Glomerular visceral epithelial cell (primary cell): Measurements from ENCODE around the gene CFAP69.
"Not testable (repeated sequence)": the region's sequence is repeated elsewhere in the genome, so short reads cannot be mapped to it uniquely, and the experiment has no call there.

Source experiments
- DNase-seq: peaks from one replicate; pipeline ENCODE4 v3.0.0-alpha.2; 2016; ENCODE audit errors: extremely low spot score

CFAP69 gene

DNA sequence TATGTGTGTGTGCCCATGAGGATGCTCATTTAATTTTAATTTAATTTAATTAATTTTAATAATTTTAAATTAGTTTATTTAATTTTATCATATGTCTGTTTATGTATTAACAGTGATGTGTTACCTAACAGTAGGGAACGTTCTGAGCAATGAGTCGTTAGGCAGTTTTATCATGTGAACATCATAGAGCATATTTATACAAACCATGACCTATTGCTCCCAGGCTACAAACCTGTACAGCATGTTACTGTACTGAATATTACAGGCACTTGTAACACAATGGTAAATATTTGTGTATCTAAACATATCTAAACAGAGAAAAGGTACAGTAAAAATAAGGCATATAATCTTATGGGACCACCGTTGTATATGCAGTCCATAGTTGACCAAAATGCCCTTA, 13.7 kb upstream of the CFAP69 start:
- no peak for DNase-seq

DNA sequence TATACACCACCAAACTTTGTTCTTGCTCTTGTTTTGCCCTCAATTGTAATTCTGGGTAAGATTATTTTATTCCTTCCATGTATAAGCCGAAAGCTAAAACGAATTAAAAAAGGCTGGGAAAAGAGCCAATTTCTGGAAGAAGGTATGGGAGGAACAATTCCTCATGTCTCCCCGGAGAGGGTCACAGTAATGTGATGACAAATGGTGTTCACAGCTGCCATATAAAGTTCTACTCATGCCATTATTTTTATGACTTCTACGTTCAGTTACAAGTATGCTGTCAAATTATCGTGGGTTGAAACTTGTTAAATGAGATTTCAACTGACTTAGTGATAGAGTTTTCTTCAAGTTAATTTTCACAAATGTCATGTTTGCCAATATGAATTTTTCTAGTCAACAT, 12.5 kb upstream of the CFAP69 start:
- no peak for DNase-seq

DNA sequence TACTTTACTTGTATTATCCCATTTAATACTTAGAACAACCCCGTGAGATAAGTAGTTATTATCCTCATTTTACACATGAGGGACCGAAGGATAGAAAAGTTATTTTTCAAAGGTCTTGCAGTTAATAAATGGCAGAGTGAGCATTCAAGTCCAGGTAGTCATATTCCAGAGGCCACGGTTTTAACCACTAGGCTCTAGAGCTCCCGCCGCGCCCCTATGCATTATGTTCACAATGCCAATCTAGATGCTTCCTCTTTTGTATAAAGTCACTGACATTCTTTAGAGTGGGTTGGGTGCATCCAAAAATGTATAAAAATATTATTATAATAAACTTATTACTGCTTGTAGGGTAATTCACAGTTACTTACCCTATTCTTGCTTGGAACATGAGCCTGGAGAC, 11.4 kb upstream of the CFAP69 start:
- no peak for DNase-seq

DNA sequence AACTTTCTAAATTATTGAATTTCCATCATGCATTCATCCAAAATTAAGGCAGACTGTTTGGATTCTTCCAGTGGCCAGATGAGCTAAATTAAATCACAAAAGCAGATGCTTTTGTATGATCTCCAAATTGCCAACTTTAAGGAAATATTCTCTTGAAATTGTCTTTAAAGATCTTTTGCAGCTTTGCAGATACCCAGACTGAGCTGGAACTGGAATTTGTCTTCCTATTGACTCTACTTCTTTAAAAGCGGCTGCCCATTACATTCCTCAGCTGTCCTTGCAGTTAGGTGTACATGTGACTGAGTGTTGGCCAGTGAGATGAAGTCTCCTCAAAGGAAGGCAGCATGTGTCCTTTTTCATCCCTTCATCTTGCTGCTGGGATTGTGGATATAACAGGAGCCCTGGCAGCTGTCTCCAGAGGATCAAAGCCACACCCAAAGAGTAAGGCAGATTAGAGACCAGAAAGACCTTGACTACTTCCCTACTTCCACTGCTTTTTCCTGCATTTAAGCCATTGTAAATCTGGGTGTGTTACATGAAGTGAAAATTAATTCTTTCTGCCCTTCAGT, 8.2 kb upstream of the CFAP69 start:
- DNase-seq = no peak

DNA sequence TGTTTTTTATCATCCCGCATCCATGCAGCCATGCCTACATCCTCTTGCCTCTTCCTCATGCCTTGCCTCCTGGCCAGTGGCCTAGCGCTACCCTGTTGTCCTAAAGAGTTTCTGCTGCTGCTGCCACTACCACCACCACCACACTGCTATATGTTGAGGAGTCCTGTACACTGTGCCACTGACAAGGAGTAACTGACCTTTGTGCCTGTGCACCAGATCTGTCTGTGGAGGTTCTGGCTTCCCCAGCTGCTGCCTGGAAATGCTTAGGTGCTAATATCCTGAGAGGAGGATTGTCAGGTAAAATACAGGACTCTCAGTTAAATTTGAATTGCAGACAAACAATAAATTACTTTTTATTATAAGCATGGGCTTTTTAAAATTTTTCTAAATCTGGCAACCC, 7.0 kb upstream of the CFAP69 start:
- DNase-seq = no peak

DNA sequence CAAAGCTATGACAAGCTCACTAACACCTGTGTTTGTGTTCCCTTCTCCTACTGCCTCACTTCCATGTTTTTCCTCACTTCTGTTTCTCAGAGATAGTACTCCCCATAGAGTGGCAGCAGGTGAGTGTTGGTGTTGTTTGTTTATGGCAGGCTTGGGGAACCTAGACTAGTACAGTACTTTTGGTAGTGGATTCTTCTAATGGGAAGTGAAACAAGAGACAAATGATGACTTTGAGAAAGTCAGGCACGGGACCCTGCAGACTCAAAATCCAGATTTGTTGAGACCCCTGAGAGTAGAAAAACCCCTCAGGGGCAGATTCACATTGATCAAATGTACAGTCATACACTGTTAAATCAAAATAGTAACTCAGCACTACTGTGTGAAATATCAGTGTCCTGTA, 6.4 kb upstream of the CFAP69 start:
- no peak for DNase-seq

DNA sequence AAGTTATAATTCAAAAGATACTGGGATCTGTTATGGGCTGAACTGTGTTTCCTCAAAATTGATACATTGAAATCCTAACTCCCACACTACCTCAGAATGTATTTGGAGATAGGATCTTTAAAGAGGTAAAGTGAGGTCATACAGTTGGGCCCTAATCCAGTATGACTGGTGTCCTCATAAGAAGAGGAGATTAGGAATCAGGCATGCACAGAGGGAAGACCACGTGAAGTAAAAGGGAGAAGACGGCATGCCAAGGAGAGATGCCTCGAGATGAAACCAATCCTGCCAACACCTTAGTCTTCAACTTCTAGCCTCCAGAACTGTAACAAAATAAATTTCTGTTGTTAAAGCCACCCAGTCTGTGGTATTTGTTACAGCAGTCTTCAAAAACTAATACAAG, 5.9 kb upstream of the CFAP69 start:
- DNase-seq = no peak

DNA sequence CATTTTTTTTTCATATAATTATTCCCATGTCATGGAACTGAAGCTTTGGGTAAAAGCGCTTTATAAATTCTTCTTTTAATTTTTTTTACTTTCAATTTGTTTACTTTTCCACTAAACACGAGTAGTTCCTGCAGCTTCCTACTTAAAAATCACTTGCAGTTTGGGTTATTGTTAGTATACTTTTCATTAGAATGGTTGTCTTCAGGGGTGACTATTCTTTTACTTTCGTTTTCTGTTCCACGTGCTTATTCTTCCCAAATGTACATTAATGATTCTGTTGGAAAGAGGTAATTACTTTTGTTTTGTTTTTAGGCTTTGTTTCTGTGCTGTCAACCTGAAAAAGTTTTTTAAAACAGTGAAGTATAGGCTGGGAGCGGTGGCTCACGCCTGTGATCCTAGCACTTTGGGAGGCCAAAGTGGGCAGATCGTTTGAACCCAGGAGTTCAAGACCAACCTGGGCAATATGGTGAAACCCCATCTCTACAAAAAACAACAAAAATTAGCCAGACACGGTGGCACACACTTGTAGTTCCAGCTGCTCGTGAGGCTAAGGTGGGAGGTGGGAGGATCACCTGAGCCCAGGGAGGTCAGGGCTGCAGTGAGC, 5.2 kb upstream of the CFAP69 start:
- no peak for DNase-seq

DNA sequence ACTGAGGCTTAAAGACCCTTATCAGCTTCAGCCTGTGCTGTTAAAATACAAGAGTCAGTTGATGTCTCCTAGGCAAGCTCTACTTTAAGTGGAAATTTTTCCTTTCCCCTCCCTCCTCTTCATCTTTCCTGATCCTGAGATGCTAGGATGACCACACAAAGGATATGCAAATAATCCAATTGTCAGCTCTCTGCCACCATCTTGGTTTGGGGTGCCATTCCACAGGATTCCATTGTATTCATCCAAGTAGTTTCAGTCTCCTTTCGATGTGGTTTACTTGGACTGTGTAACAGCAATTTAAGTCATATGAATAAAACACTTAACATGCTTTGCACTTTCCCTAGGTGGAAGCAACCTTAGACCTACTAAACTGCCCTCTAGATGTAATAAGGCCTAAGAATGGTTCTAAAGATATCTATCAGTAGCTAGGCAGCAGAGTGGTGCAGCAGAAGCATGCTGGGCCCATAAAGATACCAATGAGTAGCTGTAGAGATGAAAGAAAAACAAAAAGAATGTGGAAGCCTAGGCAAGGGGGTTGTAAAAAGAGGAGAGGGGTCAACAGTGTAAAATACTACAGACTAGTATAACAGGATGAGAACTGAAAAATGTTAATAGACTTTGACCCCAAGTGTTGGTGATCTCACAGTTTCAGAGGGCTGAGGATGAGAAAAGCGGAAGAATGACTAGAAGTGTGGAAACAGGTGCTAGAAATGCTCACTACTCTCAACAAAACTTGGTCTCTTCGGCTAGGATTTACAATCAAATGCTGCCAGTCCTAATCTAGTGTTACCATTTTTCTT, 2.4 kb upstream of the CFAP69 start:
- DNase-seq = no peak

DNA sequence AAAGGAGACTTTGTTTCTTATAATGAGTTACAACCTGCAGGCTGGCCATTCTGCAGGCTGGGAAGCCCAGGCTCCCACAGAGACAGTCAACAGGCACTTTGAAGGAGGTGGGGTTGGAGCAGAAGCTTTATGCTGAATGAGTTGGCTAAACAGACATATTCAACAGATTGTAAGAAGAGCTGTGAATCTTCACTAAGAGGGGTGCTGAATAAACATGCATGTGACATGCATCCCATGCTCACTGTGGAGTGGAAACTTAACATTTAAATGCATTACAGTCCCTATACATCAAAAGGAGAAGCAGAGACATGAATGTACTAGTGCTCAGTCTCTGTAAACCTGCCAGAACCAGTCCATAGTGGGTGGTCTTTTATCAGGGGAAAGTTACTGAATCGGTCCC, 1.4 kb upstream of the CFAP69 start:
- DNase-seq = no peak

DNA sequence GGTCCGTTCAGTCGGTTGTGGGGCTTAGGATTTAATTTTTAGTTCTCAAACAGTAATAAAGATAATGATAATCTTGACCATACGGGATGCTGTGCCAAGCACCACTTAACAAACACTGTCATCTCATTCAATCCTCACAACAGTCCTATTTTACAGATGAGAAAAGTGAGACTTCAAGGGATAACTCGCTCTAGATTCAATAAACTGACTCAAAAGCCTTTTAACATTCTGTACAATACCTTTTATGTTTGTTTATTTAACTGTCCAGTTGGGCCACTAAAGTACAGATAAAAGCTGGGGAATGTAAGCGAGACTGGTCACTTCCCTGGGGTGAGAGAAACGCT, 437 bp upstream of the CFAP69 start:
- DNase-seq = no peak

DNA sequence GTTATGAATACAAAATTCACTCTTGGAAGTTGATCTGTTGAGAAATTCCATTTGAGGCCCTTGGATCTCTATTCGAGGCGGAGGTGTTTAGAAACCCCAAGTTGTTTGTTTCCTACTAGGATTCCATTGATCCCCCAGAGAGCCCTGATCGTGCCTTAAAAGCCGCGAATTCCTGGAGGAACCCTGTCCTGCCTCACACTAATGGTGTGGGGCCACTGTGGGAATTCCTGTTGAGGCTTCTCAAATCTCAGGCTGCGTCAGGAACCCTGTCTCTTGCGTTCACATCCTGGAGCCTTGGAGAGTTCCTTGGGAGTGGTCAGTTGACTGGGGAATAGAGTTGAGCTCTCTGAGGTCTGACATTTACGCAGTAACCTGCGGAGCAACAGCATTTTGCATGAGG, 1.2 kb downstream of the CFAP69 start:
- peak; percentile 5 for DNase-seq

DNA sequence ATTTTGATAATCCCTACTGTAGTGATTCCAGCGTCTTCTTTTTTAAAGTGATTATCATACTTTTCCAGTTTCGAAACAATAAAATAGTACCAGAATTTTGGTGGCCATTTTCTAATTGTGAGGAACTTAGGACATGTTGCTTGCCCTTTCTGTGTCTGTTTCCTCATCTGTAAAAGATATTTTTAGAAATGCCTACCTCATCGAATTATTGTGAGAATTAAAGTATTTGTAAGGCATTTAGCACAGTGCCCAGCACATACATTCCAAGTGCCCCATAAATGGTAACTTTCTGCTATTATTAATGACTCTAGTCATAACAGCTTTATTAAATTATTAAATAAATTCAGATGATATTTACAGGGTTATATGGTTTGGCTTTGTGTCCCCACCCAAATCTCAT, 3.7 kb downstream of the CFAP69 start:
- DNase-seq = no peak

DNA sequence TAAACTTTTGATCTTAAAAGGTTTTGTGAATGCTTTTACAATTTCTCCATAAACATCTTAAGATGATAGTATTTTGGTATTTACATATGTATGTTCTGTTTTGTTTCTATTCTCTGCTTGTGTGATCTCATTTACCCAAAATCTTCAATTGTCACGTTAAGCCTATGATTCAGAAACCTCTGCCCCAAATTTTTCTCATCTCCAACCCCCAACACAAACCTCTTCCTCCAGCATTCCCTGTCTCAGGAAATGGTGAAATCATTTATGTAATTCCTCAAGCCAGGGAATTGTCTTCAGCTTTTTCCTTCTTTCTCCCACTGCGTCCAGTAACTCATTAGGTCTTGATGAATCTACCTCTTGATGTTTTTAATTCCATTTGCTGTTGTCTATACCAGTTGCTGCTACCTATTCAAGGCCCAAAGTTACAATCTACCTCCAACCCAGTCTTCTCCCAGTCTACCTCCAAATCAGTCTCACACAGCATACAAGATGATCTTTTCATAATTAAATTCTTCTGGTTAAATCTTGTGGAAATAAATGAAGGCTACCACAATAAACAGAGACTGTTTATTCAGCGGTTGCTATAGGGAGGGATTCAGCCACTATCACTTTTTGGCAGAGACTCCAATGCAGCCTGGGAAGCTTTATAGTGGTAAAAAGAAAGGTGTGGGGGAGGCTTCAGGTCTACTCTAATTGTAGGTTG, 5.8 kb downstream of the CFAP69 start:
- peak; percentile 29 for DNase-seq

DNA sequence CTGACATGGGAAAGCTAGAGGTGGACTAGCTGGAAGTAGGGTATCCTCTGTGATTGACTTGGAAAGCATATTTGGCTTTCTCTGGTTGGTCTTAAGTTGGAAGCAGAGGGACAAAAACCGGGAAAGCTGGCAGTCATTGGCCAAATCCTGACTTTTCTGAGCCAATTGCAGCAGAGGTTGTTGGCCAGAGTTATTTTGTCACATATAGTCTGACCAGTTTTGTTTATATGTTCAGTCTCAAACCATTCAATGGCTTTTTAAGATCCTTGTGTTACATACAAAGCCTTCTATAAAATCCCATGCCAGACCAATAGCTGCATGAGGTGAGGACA, 6.3 kb downstream of the CFAP69 start:
- DNase-seq = no peak

DNA sequence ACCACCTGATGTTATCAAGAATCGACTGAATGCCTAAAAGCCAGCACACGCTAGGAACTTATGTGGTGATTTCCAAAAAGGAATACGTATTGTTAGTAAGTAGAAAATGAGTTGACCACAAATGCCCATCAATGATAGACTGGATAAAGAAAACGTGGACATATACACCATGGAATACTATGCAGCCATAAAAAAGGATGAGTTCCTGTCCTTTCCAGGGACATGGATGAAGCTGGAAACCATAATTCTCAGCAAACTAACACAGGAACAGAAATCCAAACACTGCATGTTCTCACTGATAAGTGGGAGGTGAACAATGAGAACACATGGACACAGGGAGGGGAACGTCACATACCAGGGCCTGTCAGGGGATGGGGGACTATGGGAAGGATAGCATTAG, 11.0 kb downstream of the CFAP69 start:
- not testable (repeated sequence) for DNase-seq

DNA sequence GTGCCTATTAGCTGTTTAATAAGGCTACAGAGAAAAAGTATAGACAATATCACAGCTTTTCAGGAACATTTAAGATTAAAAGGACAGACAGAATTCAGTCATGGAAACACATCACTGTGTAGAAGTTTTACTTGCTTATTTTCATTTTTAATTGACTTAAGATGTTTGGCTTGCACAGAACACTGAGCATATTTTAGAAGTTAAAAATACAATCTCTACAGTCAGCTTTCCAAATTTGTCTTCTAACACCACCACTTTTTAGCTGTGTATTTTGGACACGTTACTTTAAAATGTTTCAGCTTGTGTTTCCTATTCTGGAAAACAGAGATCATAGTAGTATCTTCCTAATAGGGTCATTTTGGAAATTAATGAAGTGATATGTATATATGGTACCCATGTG, 11.8 kb downstream of the CFAP69 start:
- DNase-seq = no peak

DNA sequence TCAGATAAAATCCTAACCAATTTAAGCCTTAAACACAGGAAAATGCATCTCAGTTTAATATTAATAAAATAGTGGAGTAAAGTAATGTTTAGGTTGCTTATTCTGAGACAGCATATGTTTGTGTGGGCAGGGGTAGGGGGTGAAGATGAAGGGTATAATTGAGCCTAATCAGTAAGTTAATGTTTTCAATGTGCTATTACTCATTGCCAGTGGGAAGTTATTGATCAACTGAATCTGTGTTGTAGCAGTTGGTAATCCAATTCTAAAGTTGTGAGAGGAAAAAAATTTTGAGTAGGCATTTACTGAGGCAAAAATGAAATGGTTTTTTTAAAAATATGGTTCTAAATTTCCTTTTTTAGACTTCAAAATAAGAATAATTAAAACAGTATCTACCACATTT, 16.5 kb downstream of the CFAP69 start:
- no peak for DNase-seq

DNA sequence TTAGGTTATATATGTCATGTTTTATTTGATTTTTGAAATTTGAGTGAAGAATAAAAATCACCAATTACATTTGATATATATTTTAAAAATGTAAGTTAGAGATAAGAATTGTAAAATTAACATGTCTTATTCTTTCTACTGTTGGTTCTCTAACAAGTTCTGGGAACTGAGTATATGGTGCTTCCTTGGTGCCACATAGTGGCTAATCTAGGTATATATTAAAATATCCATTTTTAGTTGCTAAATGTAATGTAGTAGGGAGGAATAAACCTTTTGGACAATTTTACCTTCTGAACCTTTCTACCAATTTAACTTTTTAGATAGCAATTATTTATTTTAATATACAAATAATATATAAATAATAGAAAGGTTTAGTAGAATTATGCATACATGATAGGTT, 17.5 kb downstream of the CFAP69 start:
- peak; percentile 38 for DNase-seq

DNA sequence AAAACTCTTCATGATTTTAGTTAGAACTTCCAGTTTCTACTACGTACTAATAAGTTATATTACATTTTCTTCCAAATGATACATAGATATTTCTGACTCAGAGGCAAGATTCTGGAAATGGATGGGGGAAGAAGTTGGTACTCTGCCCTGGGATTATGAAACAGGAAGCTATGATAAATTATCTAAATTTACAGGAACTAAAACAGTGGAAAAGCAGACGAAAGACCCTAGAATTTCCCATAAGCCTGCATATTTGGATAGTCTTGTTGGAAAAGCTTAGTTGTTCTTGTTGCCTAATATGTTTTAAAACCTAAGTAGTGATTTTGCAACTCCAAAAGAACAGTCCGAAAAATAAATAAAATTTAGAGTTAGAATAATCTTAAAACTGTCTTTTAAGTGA, 21.8 kb downstream of the CFAP69 start:
- no peak for DNase-seq

DNA sequence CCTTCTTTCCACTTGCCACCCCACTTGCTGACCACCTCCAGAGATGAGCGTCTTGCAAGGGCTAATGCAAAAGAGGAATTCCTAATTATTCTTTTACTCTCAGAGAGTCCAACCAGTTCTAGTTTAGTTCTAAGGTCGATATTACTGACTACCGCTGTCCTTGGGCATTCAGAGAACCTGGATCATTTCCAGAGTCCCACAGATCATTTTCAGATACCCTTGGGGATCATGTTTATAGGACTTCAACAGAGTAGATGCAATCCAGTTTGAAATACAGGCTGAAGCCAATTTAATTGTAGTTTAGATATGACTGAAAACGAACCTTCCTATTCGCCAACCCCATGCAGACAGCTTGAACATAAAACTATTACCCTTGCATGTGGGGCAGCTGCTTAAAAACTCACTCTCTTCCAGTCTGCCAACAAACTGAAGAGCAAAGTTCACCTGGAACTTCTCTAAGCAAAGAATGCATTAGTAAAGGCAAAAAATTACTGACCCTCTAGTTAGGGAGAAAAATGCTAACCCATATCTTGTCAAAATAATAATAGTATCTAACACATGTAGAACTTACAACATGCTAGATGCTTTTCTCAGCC, 22.4 kb downstream of the CFAP69 start:
- no peak for DNase-seq

DNA sequence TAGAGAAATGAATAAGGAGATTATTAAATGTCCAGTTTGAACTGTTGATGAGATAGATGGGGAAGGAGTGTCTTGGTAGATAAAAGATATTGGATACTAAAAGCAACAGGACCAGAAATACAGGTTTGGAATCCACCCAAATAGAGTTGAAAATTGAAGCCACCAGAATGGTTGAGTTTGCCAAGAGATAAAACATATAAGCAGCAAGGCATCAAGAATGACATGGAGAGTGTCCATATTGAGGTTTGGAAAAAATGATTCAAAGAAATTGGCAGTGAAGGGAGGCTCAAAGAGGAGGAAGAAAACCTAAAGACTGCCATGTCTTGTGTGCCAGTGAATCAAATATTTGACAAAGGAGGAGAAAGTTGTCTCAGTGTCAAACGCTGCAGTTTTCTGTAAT, 24.2 kb downstream of the CFAP69 start:
- no peak for DNase-seq
